Cardiac ventricle fibroblast (primary cell): ENCODE measurements around the gene MFAP3L. TPM values are rescaled to one million over a fixed set of nuclear protein-coding genes. Genes with fewer than 3 reads are reported as not detected.

ENCODE experiments used
- total RNA-seq: library from RNA; depleted of rRNA; stranded (reverse); fragments of >200 nt; gene quantifications from 2 replicates; pipeline ENCODE4 v1.2.3, GENCODE V29; 2015

The MFAP3L gene
- 1.2 and 2.8 TPM in 2 replicates for total RNA-seq

GRCh38 chr4:170026253-170027021, at the start of gene MFAP3L:
TSS of gene MFAP3L (minus strand) at chr4:170026395. CDS start at chr4:170005877, 20,518 bp downstream.

Other genes with a start within 250 kb of the MFAP3L start
- 4.6 and 5.2 TPM in 2 replicates for gene AADAT, start 63.6 kb upstream of the MFAP3L start, total RNA-seq